Bladder microvascular endothelial cell (primary cell): Measurements from ENCODE around the gene COL4A3. TPM values are rescaled to one million over a fixed set of nuclear protein-coding genes. Genes with fewer than 3 reads are reported as not detected.

Source experiments
- total RNA-seq: library from RNA; depleted of rRNA; stranded (reverse); fragments of >200 nt; gene quantifications from 2 replicates; pipeline ENCODE4 v1.2.3, GENCODE V29; 2014

COL4A3 gene
- not detected in 2 replicates for total RNA-seq

GRCh38 chr2:227163998-227164762, at the start of gene COL4A3, which contains the start of gene COL4A4:
Gene COL4A3 (plus strand): TSS chr2:227164624. CDS start chr2:227164727, 103 bp downstream.
Gene COL4A4 (minus strand): TSS chr2:227164205. CDS start chr2:227147483, 16,722 bp downstream.

DNA sequence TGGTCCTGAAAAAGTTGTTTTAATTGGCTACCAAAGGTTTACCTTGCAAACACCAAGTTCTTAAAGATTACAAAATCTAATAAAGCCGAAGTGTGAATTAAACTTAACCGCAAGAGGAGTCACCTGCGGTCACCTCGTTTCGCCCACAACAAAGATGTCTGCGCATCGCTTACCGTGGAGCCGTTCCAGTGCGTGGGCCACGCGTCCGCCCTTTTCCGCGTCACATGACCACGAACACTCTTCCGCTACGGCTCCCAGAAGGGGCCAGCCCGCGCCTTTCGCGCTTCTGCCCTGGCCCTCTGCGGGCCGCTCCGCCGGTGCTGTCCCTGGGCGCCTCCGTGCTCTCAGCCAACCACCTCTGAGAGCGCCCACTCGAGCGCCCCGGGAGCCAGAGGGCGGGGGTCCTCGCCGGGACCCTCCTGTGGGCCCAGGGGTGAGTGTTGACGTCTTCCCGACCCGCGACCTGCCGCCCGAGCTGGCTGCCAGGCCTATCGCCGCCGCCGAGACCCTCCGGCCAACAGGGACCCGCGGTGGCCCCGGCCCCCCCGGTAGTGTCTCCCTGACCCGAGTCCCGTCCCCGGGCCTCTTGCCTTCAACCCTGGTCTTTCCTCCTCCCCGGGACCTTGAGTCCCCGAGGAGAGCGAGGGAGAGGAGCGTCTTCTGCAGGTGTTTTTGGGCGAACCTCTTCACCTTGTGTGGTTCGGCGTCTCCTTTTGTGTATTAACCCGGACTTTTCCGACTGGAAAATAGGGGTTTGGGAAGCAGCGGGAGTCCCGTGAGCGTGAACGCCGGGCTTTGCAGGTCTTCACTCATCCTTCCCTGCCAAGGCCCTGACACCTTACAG, 160.8 kb downstream of the COL4A3 start, which contains the start of gene MFF:
TSS of gene MFF (plus strand) at position 257 of the 844 bp plus-strand sequence. CDS start 5,415 bp downstream, outside the sequence.

Other genes with a start within 250 kb of the COL4A3 start
- under 0.01 TPM in 1 of 2 replicates, not detected in the other for gene COL4A4, start 419 bp upstream of the COL4A3 start, total RNA-seq
- gene MFF, start 160.6 kb downstream of the COL4A3 start, total RNA-seq, result 23.5 and 48.5 TPM in 2 replicates
- gene TM4SF20, start 214.7 kb downstream of the COL4A3 start, total RNA-seq, result not detected in 2 replicates
- gene SCYGR1, start 223.3 kb downstream of the COL4A3 start, total RNA-seq, result not detected in 2 replicates